ENCODE results near the gene UBIAD1.

DNA sequence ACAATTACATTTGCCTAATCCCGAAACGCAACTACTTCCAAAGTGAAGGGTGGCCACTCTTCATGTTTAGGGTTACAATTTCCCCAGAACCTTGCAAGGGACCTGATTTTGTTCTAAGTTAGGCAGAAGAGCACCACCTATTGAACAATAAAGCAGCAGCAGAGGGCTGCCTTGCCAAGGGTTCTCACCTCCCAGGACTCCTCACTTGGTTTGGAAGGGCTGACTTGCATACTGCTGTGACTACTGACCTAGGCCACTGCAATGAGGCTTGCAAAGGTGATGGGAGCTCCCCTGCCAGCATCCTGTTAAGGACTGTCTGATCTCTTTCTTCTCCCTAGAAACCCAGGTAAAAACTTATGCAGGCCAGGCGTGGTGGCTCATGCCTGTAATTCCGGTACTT is 24.8 kb upstream of the UBIAD1 start:
- TF ChIP-seq CTCF (IDR thresholded peaks at IDR 0.05) = no peak
- no peak for TF ChIP-seq EZH2 (IDR thresholded peaks at IDR 0.05; ENCODE audit: borderline replicate concordance, insufficient read depth, low read depth, low read length, poor library complexity, severe bottlenecking)
